HFFc6 (cell line): ENCODE measurements around the gene FAIM2. TPM values are rescaled to one million over a fixed set of nuclear protein-coding genes. Genes with fewer than 3 reads are reported as not detected.

ENCODE experiments used
- DNase-seq: peaks from one replicate; pipeline ENCODE4 v3.0.0-alpha.2; 2018
- H3K27ac Mint-ChIP-seq: 2 replicates; pipeline ENCODE4 v1.8.0; 2020; ENCODE audit warnings: mild to moderate bottlenecking, mixed read lengths
- H3K27me3 Mint-ChIP-seq: 2 replicates; pipeline ENCODE4 v1.8.0; 2021; ENCODE audit warnings: mild to moderate bottlenecking, moderate library complexity, mixed read lengths; ENCODE audit not compliant: insufficient read depth
- H3K36me3 Mint-ChIP-seq: 2 replicates; pipeline ENCODE4 v1.8.0; 2021; ENCODE audit warnings: low read depth, mixed read lengths
- H3K4me1 Mint-ChIP-seq: 2 replicates; pipeline ENCODE4 v1.8.0; 2020; ENCODE audit warnings: low read depth, mixed read lengths
- H3K4me3 Mint-ChIP-seq: 2 replicates; pipeline ENCODE4 v1.8.0; 2020; ENCODE audit warnings: mild to moderate bottlenecking, moderate library complexity, mixed read lengths
- H3K9me3 Mint-ChIP-seq: 2 replicates; pipeline ENCODE4 v1.8.0; 2020; ENCODE audit warnings: mild to moderate bottlenecking, mixed read lengths
- CTCF ChIP-seq: fragments of 200-600 bp; sonication (generic); IDR thresholded peaks from 2 replicates; pipeline ENCODE4 v1.5.0; 2021; ENCODE audit warnings: antibody characterized with exemption, mild to moderate bottlenecking
- total RNA-seq, 6 experiments: library from RNA; stranded (reverse); fragmentation: NEBNext Ultra II Directional; extraction: Animal tissue kit (Norgen Biotek cat#: 25700); gene quantifications; 2 replicates in 1 of 6; 3 replicates in 5 of 6; pipeline ENCODE4 v1.2.3, GENCODE V29; 2021

Gene FAIM2
- total RNA-seq, 6 experiments from 2014 or later: 0.24 to 1.1 (median 1.1) TPM

GRCh38 chr12:49909356-49909755 is 5.7 kb upstream of the FAIM2 start:
- Mint-ChIP-seq H3K27me3 (peaks cover 19% of the 10 kb centered on the region), H3K36me3 (no peaks in the 10 kb centered on the region), H3K27ac (no peak overlapping the region), H3K4me3 (no peak overlapping the region), H3K4me1 (peaks cover 3% of the 10 kb centered on the region), H3K9me3 (no peaks in the 10 kb centered on the region)
- DNase-seq: no peak
- no peak for TF ChIP-seq CTCF

GRCh38 chr12:49907352-49907751 is 3.7 kb upstream of the FAIM2 start:
- no peaks in the 10 kb centered on the region for H3K9me3 Mint-ChIP-seq
- no peak for DNase-seq
- no peaks in the 10 kb centered on the region for H3K36me3 Mint-ChIP-seq
- H3K4me1 Mint-ChIP-seq: peaks cover 7% of the 10 kb centered on the region
- H3K27me3 Mint-ChIP-seq: peaks cover 26% of the 10 kb centered on the region
- TF ChIP-seq CTCF: no peak
- no peak overlapping the region for H3K27ac Mint-ChIP-seq
- no peak overlapping the region for H3K4me3 Mint-ChIP-seq

GRCh38 chr12:49905718-49906314 is 2.1 kb upstream of the FAIM2 start:
- Mint-ChIP-seq H3K27me3 (peaks cover 28% of the 10 kb centered on the region), H3K4me3 (no peak overlapping the region), H3K4me1 (peaks cover 7% of the 10 kb centered on the region), H3K9me3 (no peaks in the 10 kb centered on the region), H3K36me3 (no peaks in the 10 kb centered on the region), H3K27ac (no peak overlapping the region)
- no peak for DNase-seq
- no peak for TF ChIP-seq CTCF

GRCh38 chr12:49904601-49905000 is 901 bp upstream of the FAIM2 start:
- Mint-ChIP-seq H3K27ac (no peak overlapping the region), H3K36me3 (no peaks in the 10 kb centered on the region), H3K27me3 (peaks cover 34% of the 10 kb centered on the region), H3K9me3 (no peaks in the 10 kb centered on the region), H3K4me1 (peaks cover 7% of the 10 kb centered on the region), H3K4me3 (peak overlapping the region; percentile 61; the same call in 1 of the 2 replicates)
- no peak for TF ChIP-seq CTCF
- no peak for DNase-seq

- Mint-ChIP-seq H3K36me3 (no peaks in the 10 kb centered on the region), H3K27ac (no peak overlapping the region), H3K27me3 (peaks cover 43% of the 10 kb centered on the region), H3K4me1 (peaks cover 7% of the 10 kb centered on the region), H3K9me3 (no peaks in the 10 kb centered on the region), H3K4me3 (peak overlapping the region; percentile 62)
- TF ChIP-seq CTCF: no peak
- DNase-seq: no peak
Measured at GRCh38 chr12:49903351-49903699, 375 bp downstream of the FAIM2 start.
